Activated naive CD8-positive, alpha-beta T cell (primary cell): Measurements from ENCODE around the gene CBFB.
"Not testable (repeated sequence)": the region's sequence is repeated elsewhere in the genome, so short reads cannot be mapped to it uniquely, and the experiment has no call there.

Experiments used
- H3K27ac Mint-ChIP-seq: one replicate; pipeline ENCODE4 v1.8.0; 2021; ENCODE audit warnings: mixed read lengths
- H3K27me3 Mint-ChIP-seq: one replicate; pipeline ENCODE4 v1.8.0; 2021; ENCODE audit warnings: mixed read lengths
- H3K36me3 Mint-ChIP-seq: one replicate; pipeline ENCODE4 v1.8.0; 2021; ENCODE audit warnings: mixed read lengths
- H3K4me1 Mint-ChIP-seq: one replicate; pipeline ENCODE4 v1.8.0; 2021; ENCODE audit warnings: low read depth, mixed read lengths
- H3K4me3 Mint-ChIP-seq: one replicate; pipeline ENCODE4 v1.8.0; 2021; ENCODE audit warnings: mild to moderate bottlenecking, mixed read lengths
- H3K9me3 Mint-ChIP-seq: one replicate; pipeline ENCODE4 v1.8.0; 2021; ENCODE audit warnings: low read depth, mixed read lengths

CBFB gene

GRCh38 chr16:67028696-67029253, at the start of gene CBFB:
Gene CBFB (plus strand): TSS chr16:67029149. CDS start chr16:67029408, 259 bp downstream.
- peak within 1 kb of the TSS; percentile 91 for H3K27ac Mint-ChIP-seq
- H3K4me3 Mint-ChIP-seq, result peak within 1 kb of the TSS; percentile 92
- H3K4me1 Mint-ChIP-seq, result peaks cover 48% of the 10 kb centered on the region
- H3K9me3 Mint-ChIP-seq, result no peaks in the 10 kb centered on the region
- H3K36me3 Mint-ChIP-seq, result peaks cover 6% of the 10 kb centered on the region
- H3K27me3 Mint-ChIP-seq, result no peaks in the 10 kb centered on the region

GRCh38 chr16:66983033-66983432, 45.9 kb upstream of the CBFB start:
- H3K4me3 Mint-ChIP-seq, result no peak overlapping the region
- peak overlapping the region; percentile 97 for H3K27ac Mint-ChIP-seq
- peaks cover 28% of the 10 kb centered on the region for H3K4me1 Mint-ChIP-seq
- H3K9me3 Mint-ChIP-seq, result no peaks in the 10 kb centered on the region
- H3K36me3 Mint-ChIP-seq, result no peaks in the 10 kb centered on the region
- H3K27me3 Mint-ChIP-seq, result no peaks in the 10 kb centered on the region

GRCh38 chr16:66984892-66985311, 44.0 kb upstream of the CBFB start:
- Mint-ChIP-seq H3K4me1 (peaks cover 28% of the 10 kb centered on the region), H3K27ac (peak overlapping the region; percentile 97), H3K27me3 (no peaks in the 10 kb centered on the region), H3K4me3 (peak overlapping the region; percentile 62), H3K9me3 (no peaks in the 10 kb centered on the region), H3K36me3 (no peaks in the 10 kb centered on the region)

- Mint-ChIP-seq H3K9me3 (no peaks in the 10 kb centered on the region), H3K4me3 (no peak overlapping the region), H3K27me3 (no peaks in the 10 kb centered on the region), H3K27ac (peak overlapping the region; percentile 46), H3K36me3 (no peaks in the 10 kb centered on the region), H3K4me1 (peaks cover 28% of the 10 kb centered on the region)
These were observed 42.4 kb upstream of the CBFB start for GRCh38 chr16:66986559-66986958.

GRCh38 chr16:66988197-66988788, 40.7 kb upstream of the CBFB start, which contains the start of gene CES4A:
Gene CES4A (plus strand): TSS chr16:66988589. CDS start chr16:66988773, 184 bp downstream.
- H3K4me3 Mint-ChIP-seq, result no peak within 1 kb of the TSS

GRCh38 chr16:66991545-66992077, 37.3 kb upstream of the CBFB start:
- no peaks in the 10 kb centered on the region for H3K36me3 Mint-ChIP-seq
- peaks cover 2% of the 10 kb centered on the region for H3K4me1 Mint-ChIP-seq
- H3K27me3 Mint-ChIP-seq, result no peaks in the 10 kb centered on the region
- no peaks in the 10 kb centered on the region for H3K9me3 Mint-ChIP-seq
- H3K4me3 Mint-ChIP-seq, result no peak overlapping the region
- H3K27ac Mint-ChIP-seq, result no peak overlapping the region

More at GRCh38 chr16:66988197-66988788, 40.7 kb upstream of the CBFB start, which contains the start of gene CES4A:
- Mint-ChIP-seq H3K4me1 (peaks cover 25% of the 10 kb centered on the region), H3K27me3 (no peaks in the 10 kb centered on the region), H3K27ac (peak within 1 kb of the TSS; percentile 76), H3K9me3 (no peaks in the 10 kb centered on the region), H3K36me3 (no peaks in the 10 kb centered on the region)

GRCh38 chr16:66993558-66993957, 35.4 kb upstream of the CBFB start:
- H3K9me3 Mint-ChIP-seq, H3K36me3 Mint-ChIP-seq, H3K4me1 Mint-ChIP-seq, H3K27me3 Mint-ChIP-seq, H3K27ac Mint-ChIP-seq, H3K4me3 Mint-ChIP-seq: not testable (repeated sequence)

GRCh38 chr16:66996324-66996982, 32.5 kb upstream of the CBFB start:
- no peak overlapping the region for H3K4me3 Mint-ChIP-seq
- no peak overlapping the region for H3K27ac Mint-ChIP-seq
- no peaks in the 10 kb centered on the region for H3K9me3 Mint-ChIP-seq
- peaks cover 10% of the 10 kb centered on the region for H3K4me1 Mint-ChIP-seq
- no peaks in the 10 kb centered on the region for H3K36me3 Mint-ChIP-seq
- H3K27me3 Mint-ChIP-seq, result no peaks in the 10 kb centered on the region

- Mint-ChIP-seq H3K4me3 (no peak overlapping the region), H3K27ac (no peak overlapping the region), H3K27me3 (no peaks in the 10 kb centered on the region), H3K9me3 (no peaks in the 10 kb centered on the region), H3K4me1 (peaks cover 16% of the 10 kb centered on the region), H3K36me3 (no peaks in the 10 kb centered on the region)
These were observed 32.0 kb upstream of the CBFB start for GRCh38 chr16:66996983-66997358.

GRCh38 chr16:67000384-67001351, 28.3 kb upstream of the CBFB start:
- peaks cover 17% of the 10 kb centered on the region for H3K4me1 Mint-ChIP-seq
- no peaks in the 10 kb centered on the region for H3K27me3 Mint-ChIP-seq
- peak overlapping the region; percentile 76 for H3K27ac Mint-ChIP-seq
- peak overlapping the region; percentile 83 for H3K4me3 Mint-ChIP-seq
- H3K9me3 Mint-ChIP-seq, result no peaks in the 10 kb centered on the region
- peaks cover 3% of the 10 kb centered on the region for H3K36me3 Mint-ChIP-seq

GRCh38 chr16:67001726-67002125, 27.2 kb upstream of the CBFB start:
- Mint-ChIP-seq H3K4me3 (peak overlapping the region; percentile 47), H3K27me3 (no peaks in the 10 kb centered on the region), H3K36me3 (peaks cover 3% of the 10 kb centered on the region), H3K9me3 (no peaks in the 10 kb centered on the region), H3K4me1 (peaks cover 17% of the 10 kb centered on the region), H3K27ac (no peak overlapping the region)

- peaks cover under 1% of the 10 kb centered on the region for H3K4me1 Mint-ChIP-seq
- H3K9me3 Mint-ChIP-seq, result no peaks in the 10 kb centered on the region
- H3K4me3 Mint-ChIP-seq, result no peak overlapping the region
- H3K36me3 Mint-ChIP-seq, result peaks cover 3% of the 10 kb centered on the region
- H3K27ac Mint-ChIP-seq, result no peak overlapping the region
- H3K27me3 Mint-ChIP-seq, result no peaks in the 10 kb centered on the region
These were observed 21.9 kb upstream of the CBFB start for GRCh38 chr16:67006930-67007658.

GRCh38 chr16:67009158-67009557, 19.8 kb upstream of the CBFB start:
- no peaks in the 10 kb centered on the region for H3K9me3 Mint-ChIP-seq
- H3K36me3 Mint-ChIP-seq, result no peaks in the 10 kb centered on the region
- H3K4me1 Mint-ChIP-seq, result no peaks in the 10 kb centered on the region
- no peak overlapping the region for H3K27ac Mint-ChIP-seq
- no peaks in the 10 kb centered on the region for H3K27me3 Mint-ChIP-seq
- H3K4me3 Mint-ChIP-seq, result no peak overlapping the region

GRCh38 chr16:67011274-67011673, 17.7 kb upstream of the CBFB start:
- no peak overlapping the region for H3K27ac Mint-ChIP-seq
- H3K27me3 Mint-ChIP-seq, result no peaks in the 10 kb centered on the region
- H3K9me3 Mint-ChIP-seq, result no peaks in the 10 kb centered on the region
- H3K36me3 Mint-ChIP-seq, result no peaks in the 10 kb centered on the region
- H3K4me3 Mint-ChIP-seq, result no peak overlapping the region
- peaks cover 2% of the 10 kb centered on the region for H3K4me1 Mint-ChIP-seq
